Stimulated activated CD8-positive, alpha-beta memory T cell treated with anti-CD3 and anti-CD28 coated beads, Interleukin-4, amount 100 ng/mL, for 48 hours (primary cell): ENCODE results near the gene SSH3.

Experiments
- DNase-seq: peaks from one replicate; pipeline ENCODE4 v3.0.0-alpha.2; 2020

SSH3 gene

GRCh38 chr11:67351275-67352005, 48.1 kb downstream of the SSH3 start:
- peak; percentile 73 for DNase-seq

GRCh38 chr11:67352546-67353316, 49.4 kb downstream of the SSH3 start:
- DNase-seq: no peak

- peak; percentile 98 for DNase-seq
Measured at GRCh38 chr11:67353317-67354074, 50.2 kb downstream of the SSH3 start, which contains the start of gene POLD4. Gene POLD4 (minus strand): TSS chr11:67353546. CDS start chr11:67353399, 147 bp downstream.

GRCh38 chr11:67354075-67355022, 51.0 kb downstream of the SSH3 start:
- DNase-seq: no peak

GRCh38 chr11:67355023-67355793, 51.9 kb downstream of the SSH3 start:
- DNase-seq: no peak

- DNase-seq: no peak
Measured at GRCh38 chr11:67355794-67356386, 52.6 kb downstream of the SSH3 start.

- DNase-seq: no peak
Measured at GRCh38 chr11:67356387-67356863, 53.1 kb downstream of the SSH3 start.

GRCh38 chr11:67356864-67357561, 53.7 kb downstream of the SSH3 start:
- peak; percentile 79 for DNase-seq

- no peak for DNase-seq
Measured at GRCh38 chr11:67357831-67358670, 54.7 kb downstream of the SSH3 start.
